HepG2 (cell line): ENCODE results near the gene KIAA1217. TPM values are rescaled to one million over a fixed set of nuclear protein-coding genes. Genes with fewer than 3 reads are reported as not detected.

Source experiments
- ATAC-seq: fragments of 200-7000 bp; cut with Tn5 transposase; 3 replicates; pipeline ENCODE4 v1.9.1; 2020; ENCODE audit warnings: mild to moderate bottlenecking, moderate library complexity
- BruUV-seq: library from RNA; stranded (reverse); fragments of 400-500 nt; replicated peaks from 2 replicates; lab custom pipeline; 2021; lab: Mats Ljungman, UMichigan
- CTCF ChIA-PET: fragments of 300-600 bp; formaldehyde crosslinking; extraction: SDS; loops from one replicate; lab custom pipeline; 2021; ENCODE audit warnings: low total read pairs, inconsistent platforms, low intra/inter-chr PET ratio; lab: Yijun Ruan, JAX
- POLR2A ChIA-PET: fragments of 350-600 bp; sonication (Branson Sonifier 250); formaldehyde crosslinking; loops from one replicate; lab custom pipeline; 2020; ENCODE audit warnings: antibody characterized with exemption, inconsistent platforms; lab: Yijun Ruan, JAX
- DNase-seq: peaks from one replicate; pipeline ENCODE4 v3.0.0-alpha.2; 2015; ENCODE audit warnings: low spot score
- FAIRE-seq: peaks from 3 replicates; lab custom pipeline; 2011; peaks lifted over from hg19 to GRCh38; lab: Jason Lieb, UNC
- H2AFZ ChIP-seq: one replicate; pipeline ENCODE4 v1.6.1; 2011; ENCODE audit warnings: low read length, inconsistent platforms
- H3K27ac ChIP-seq: fragments of 300-600 bp; 3 replicates; pipeline ENCODE4 v1.8.0; 2011; ENCODE audit warnings: mixed run types, mild to moderate bottlenecking, mixed read lengths, low read length, inconsistent platforms; ENCODE audit not compliant: insufficient read depth; ENCODE audit errors: extremely low read length
- H3K27me3 ChIP-seq, 2 experiments: fragments of 200-600 bp in 1 of 2; 2 replicates in 1 of 2; 3 replicates in 1 of 2; pipeline versions ENCODE4 v1.6.0 to v1.8.0; 2011; ENCODE audit warnings: low read length in 2 of 2, mild to moderate bottlenecking in 2 of 2, moderate library complexity in 2 of 2, inconsistent platforms in 1 of 2; ENCODE audit not compliant: insufficient read depth in 2 of 2, control insufficient read depth in 1 of 2
- H3K36me3 ChIP-seq, 2 experiments: fragments of 200-600 bp in 1 of 2; replicated peaks in 1 of 2; 2 replicates in 1 of 2; 3 replicates in 1 of 2; pipeline versions ENCODE4 v1.5.1 to v1.8.0; 2011; ENCODE audit warnings: low read length in 2 of 2, inconsistent platforms in 1 of 2; ENCODE audit not compliant: insufficient read depth in 2 of 2, control insufficient read depth in 1 of 2
- H3K4me1 ChIP-seq: 2 replicates; pipeline ENCODE4 v1.5.1; 2012; ENCODE audit warnings: low read length, inconsistent platforms; ENCODE audit not compliant: insufficient read depth
- H3K4me2 ChIP-seq: 2 replicates; pipeline ENCODE4 v1.6.0; 2011; ENCODE audit warnings: low read depth, low read length, inconsistent platforms
- H3K4me3 ChIP-seq, 3 experiments: fragments of 200-600 bp in 1 of 3; sonication (generic), shearing (Covaris generic) in 1 of 3; replicated peaks in 1 of 3; 2 replicates each; pipeline ENCODE4 v1.5.1; 2011 to 2016; ENCODE audit warnings: low read length in 3 of 3, inconsistent platforms in 2 of 3, low read depth in 2 of 3, mild to moderate bottlenecking in 2 of 3, control low read depth in 1 of 3, mixed read lengths in 1 of 3; ENCODE audit not compliant: insufficient read depth in 1 of 3
- H3K79me2 ChIP-seq: one replicate; pipeline ENCODE4 v1.6.1; 2011; ENCODE audit warnings: low read length, inconsistent platforms; ENCODE audit not compliant: insufficient read depth
- H3K9ac ChIP-seq: 2 replicates; pipeline ENCODE4 v1.6.0; 2011; ENCODE audit warnings: mild to moderate bottlenecking, low read depth, low read length, inconsistent platforms; ENCODE audit not compliant: insufficient read depth
- H3K9me3 ChIP-seq: 2 replicates; pipeline ENCODE4 v1.5.1; 2012; ENCODE audit warnings: mild to moderate bottlenecking, low read length
- H4K20me1 ChIP-seq: 2 replicates; pipeline ENCODE4 v1.6.0; 2011; ENCODE audit warnings: inconsistent platforms, mild to moderate bottlenecking, low read length, moderate library complexity; ENCODE audit not compliant: insufficient read depth
- DNMT1 ChIP-seq: sonication (generic); formaldehyde crosslinking; IDR thresholded peaks from 2 replicates; pipeline ENCODE4 v1.5.1; 2020; ENCODE audit warnings: mild to moderate bottlenecking, missing genetic modification reagents
- LRRFIP1 ChIP-seq: sonication (generic); formaldehyde crosslinking; conservative IDR thresholded peaks from 2 replicates; pipeline ENCODE4 v1.4.0; 2020; ENCODE audit warnings: missing genetic modification reagents
- NFIB ChIP-seq: sonication (generic); formaldehyde crosslinking; IDR thresholded peaks from 2 replicates; pipeline ENCODE4 v1.9.0; 2021; ENCODE audit warnings: missing genetic modification reagents, mild to moderate bottlenecking, borderline replicate concordance
- PTBP1 ChIP-seq: fragments of 200-400 bp; formaldehyde crosslinking; IDR thresholded peaks from 2 replicates; pipeline ENCODE4 v1.6.1; 2018; ENCODE audit warnings: low read length, low read depth; ENCODE audit not compliant: poor library complexity, severe bottlenecking
- SAFB2 ChIP-seq: sonication (generic); formaldehyde crosslinking; IDR thresholded peaks from 2 replicates; pipeline ENCODE4 v1.5.1; 2020; ENCODE audit warnings: missing genetic modification reagents, low read depth, mild to moderate bottlenecking, borderline replicate concordance
- TBX2 ChIP-seq: sonication (generic); formaldehyde crosslinking; IDR thresholded peaks from 2 replicates; pipeline ENCODE4 v1.5.0; 2020; ENCODE audit warnings: missing genetic modification reagents, mild to moderate bottlenecking, borderline replicate concordance
- TGIF2 ChIP-seq: IDR thresholded peaks from 2 replicates; pipeline ENCODE4 v1.6.1; 2016; ENCODE audit warnings: control low read depth, missing compliant biosample characterization
- TOE1 ChIP-seq: sonication (generic); formaldehyde crosslinking; IDR thresholded peaks from 2 replicates; pipeline ENCODE4 v1.4.0; 2020; ENCODE audit warnings: mild to moderate bottlenecking, missing genetic modification reagents
- ZBTB4 ChIP-seq: sonication (generic); formaldehyde crosslinking; IDR thresholded peaks from 2 replicates; pipeline ENCODE4 v1.4.0; 2020; ENCODE audit warnings: missing genetic modification reagents, mild to moderate bottlenecking, borderline replicate concordance
- ZNF614 ChIP-seq: IDR thresholded peaks from 2 replicates; pipeline ENCODE4 v1.6.1; 2018; ENCODE audit warnings: missing biosample characterization, missing genetic modification reagents, inconsistent platforms, borderline replicate concordance
- ZNF746 ChIP-seq: sonication (generic); formaldehyde crosslinking; IDR thresholded peaks from 2 replicates; pipeline ENCODE4 v1.8.0; 2022; ENCODE audit warnings: mild to moderate bottlenecking, missing genetic modification reagents
- ZNF879 ChIP-seq: sonication (generic); formaldehyde crosslinking; IDR thresholded peaks from 2 replicates; pipeline ENCODE4 v1.8.1; 2023; ENCODE audit warnings: missing genetic modification reagents
- ZSCAN22 ChIP-seq: sonication (generic); formaldehyde crosslinking; IDR thresholded peaks from 2 replicates; pipeline ENCODE4 v1.4.0; 2020; ENCODE audit warnings: mild to moderate bottlenecking, missing genetic modification reagents
- WGBS: methylation state at CpG from one replicate; pipeline ENCODE4 v1.1.6; 2017; ENCODE audit warnings: low lambda C conversion rate; 5-methylcytosine and 5-hydroxymethylcytosine counted together
- in situ Hi-C: cut with HindIII; loops from 2 replicates; pipeline ENCODE4 v1.10.0; 2017; ENCODE audit warnings: low pct_unique_long_range_greater_than_20kb; ENCODE audit not compliant: extremely low pct_ligation_motif_present
- intact Hi-C: fragments of 100-400 bp; cut with micrococcal nuclease; formaldehyde crosslinking; loops from one replicate; pipeline ENCODE4 v1.10.0; 2022; ENCODE audit not compliant: unreplicated experiment
- polyA plus RNA-seq, 8 experiments: library from polyadenylated mRNA; depleted of rRNA in 3 of 8; stranded (reverse) in 7 of 8; unstranded in 1 of 8; fragments of >200 nt; fragmentation: Illumina TruSeq in 4 of 8; extraction: Trizol in 4 of 8; gene quantifications; 2 replicates each; pipeline versions ENCODE4 v1.2.1 to v1.2.3, GENCODE V29; 2011 to 2016; ENCODE audit warnings: low read depth in 4 of 8, missing spikeins in 1 of 8, mixed read lengths in 1 of 8; ENCODE audit not compliant: insufficient read depth in 1 of 8
- total RNA-seq, 5 experiments: library from RNA; depleted of rRNA; stranded (reverse); fragments of >200 nt; fragmentation: Illumina TruSeq; extraction: Trizol; gene quantifications; 2 replicates each; pipeline ENCODE4 v1.2.3, GENCODE V29; 2016; ENCODE audit warnings: low read depth in 1 of 5

KIAA1217 gene
- total and polyA plus RNA-seq, 2 of the 13 experiments (the other 11 are each of a cell fraction or from before 2014, with no cell fraction given), result 4.6 to 10.9 TPM

GRCh38 chr10:24404567-24404966, 195.6 kb downstream of the KIAA1217 start:
- no peaks in the 10 kb centered on the region for H3K9me3 ChIP-seq
- H3K4me3 ChIP-seq, result no peak overlapping the region
- FAIRE-seq (no peak), ATAC-seq (no peak), DNase-seq (no peak)
- WGBS, result 77% methylated on average over 3 of the region's 3 CpGs
- in situ Hi-C loops, result no loop called here
- H3K4me1 ChIP-seq, result peaks cover 7% of the 10 kb centered on the region; the same call in 1 of the 2 replicates
- H3K9ac ChIP-seq, result no peak overlapping the region
- no peak overlapping the region for H2AFZ ChIP-seq
- TF ChIP-seq ZSCAN22 (CRISPR knock-in tag) (no peak), ZNF746 (CRISPR knock-in tag) (no peak), PTBP1 (no peak), LRRFIP1 (CRISPR knock-in tag) (no peak), ZNF879 (no peak), SAFB2 (CRISPR knock-in tag) (no peak), TOE1 (CRISPR knock-in tag) (no peak), NFIB (CRISPR knock-in tag) (no peak), TGIF2 (no peak), ZBTB4 (CRISPR knock-in tag) (no peak), ZNF614 (CRISPR knock-in tag) (no peak), DNMT1 (CRISPR knock-in tag) (no peak), TBX2 (CRISPR knock-in tag) (no peak)
- ChIA-PET POLR2A (no interaction called here), CTCF (no interaction called here)
- H3K27me3 ChIP-seq, result no peaks in the 10 kb centered on the region
- H3K79me2 ChIP-seq, result no peaks in the 10 kb centered on the region
- no peaks in the 10 kb centered on the region for H3K36me3 ChIP-seq
- H3K4me2 ChIP-seq, result no peak overlapping the region
- no peaks in the 10 kb centered on the region for H4K20me1 ChIP-seq
- no peak overlapping the region for H3K27ac ChIP-seq
- BruUV-seq, result no TSS peak
- intact Hi-C loops, result no loop called here
